Measurements from ENCODE around the gene RXRB. TPM values are rescaled to one million over a fixed set of nuclear protein-coding genes. Genes with fewer than 3 reads are reported as not detected.

The RXRB gene
- total and polyA plus RNA-seq, 2 of the 13 experiments (the other 11 are each of a cell fraction or from before 2014, with no cell fraction given), result 26.7 to 55.7 TPM

- peak within 1 kb of the TSS; percentile 71 for H3K9ac ChIP-seq (ENCODE audit: insufficient read depth, low read depth, low read length)
- in situ Hi-C loops (cut with HindIII; ENCODE audit: extremely low pct_ligation_motif_present, low pct_unique_long_range_greater_than_20kb) (loop anchor here (5.0 to 10.0 kb wide), 3 partner anchors 43 to 210 kb away; partner anchors contain the start of genes CUTA, PHF1 and RGL2), intact Hi-C loops (cut with micrococcal nuclease; ENCODE audit: unreplicated experiment) (no loop called here)
- H3K9me3 ChIP-seq (ENCODE audit: low read length), result no peaks in the 10 kb centered on the region
- peak within 1 kb of the TSS; percentile 60 to 80 (median 74) for H3K4me3 ChIP-seq (replicated peaks in 1 of 3; ENCODE audit: insufficient read depth in 1 of 3, low read depth in 2 of 3, low read length in 3 of 3)
- ChIA-PET POLR2A (interaction anchor here (0.6 to 2.2 kb wide), 11 partner anchors 14 to 337 kb away, joined by 3 to 16 read pairs (median 4); partner anchors contain the start of genes PFDN6, RPS18, VPS52 and WDR46), CTCF (ENCODE audit: low intra/inter-chr PET ratio, low total read pairs) (interaction anchor here (1.4 kb wide), 1 partner anchor 44 kb away, joined by 5 read pairs; no protein-coding TSS in a partner anchor)
- H3K36me3 ChIP-seq (replicated peaks in 1 of 2; ENCODE audit: control insufficient read depth in 1 of 2, insufficient read depth in 2 of 2, low read length in 2 of 2), result peaks cover 10 to 26% of the 10 kb centered on the region in 2 experiments
- ATAC-seq, result peak; percentile 80
- peak; percentile 90 for DNase-seq (ENCODE audit: low spot score)
- peaks cover 68% of the 10 kb centered on the region for H3K4me1 ChIP-seq (ENCODE audit: insufficient read depth, low read length)
- peaks cover 0 to 4% of the 10 kb centered on the region in 2 experiments; a peak in 1 of 5 replicates for H3K27me3 ChIP-seq (ENCODE audit: control insufficient read depth in 1 of 2, insufficient read depth in 2 of 2, low read length in 2 of 2)
- H3K4me2 ChIP-seq (ENCODE audit: low read depth, low read length), result peak within 1 kb of the TSS; percentile 99
- FAIRE-seq, result peak; percentile 68
- no peak within 1 kb of the TSS for H2AFZ ChIP-seq (ENCODE audit: low read length)
- WGBS (ENCODE audit: low lambda C conversion rate), result 17% methylated on average over 43 of the region's 48 CpGs
- H3K79me2 ChIP-seq (ENCODE audit: insufficient read depth, low read length), result peaks cover 43% of the 10 kb centered on the region
- H3K27ac ChIP-seq (ENCODE audit: extremely low read length, insufficient read depth, low read length), result peak within 1 kb of the TSS; percentile 75
- BruUV-seq (replicated peaks), result no TSS peak
- H4K20me1 ChIP-seq (ENCODE audit: insufficient read depth, low read length), result peaks cover 13% of the 10 kb centered on the region; the same call in 1 of the 2 replicates
- no peak for TF ChIP-seq LCORL (IDR thresholded peaks at IDR 0.05)
- peak; percentile 79 for TF ChIP-seq LCORL (CRISPR knock-in tag; IDR thresholded peaks at IDR 0.05)
- TF ChIP-seq ZMYM4 (CRISPR knock-in tag; IDR thresholded peaks at IDR 0.05), result peak; percentile 63; the same call in 1 of the 2 replicates
- no peak for TF ChIP-seq ARID3A (IDR thresholded peaks at IDR 0.05; ENCODE audit: low read depth, low read length)
- TF ChIP-seq ZNF776 (CRISPR knock-in tag; IDR thresholded peaks at IDR 0.05), result no peak
- peak; percentile 48 for TF ChIP-seq ZNF407 (CRISPR knock-in tag; IDR thresholded peaks at IDR 0.05; ENCODE audit: not compliant biosample characterization)
- TF ChIP-seq SETDB1 (CRISPR knock-in tag; IDR thresholded peaks at IDR 0.05; ENCODE audit: borderline replicate concordance), result no peak
- peak; percentile 84; the same call in 1 of the 2 replicates for TF ChIP-seq ZNF713 (CRISPR knock-in tag; IDR thresholded peaks at IDR 0.05)
- TF ChIP-seq XRCC5 (optimal IDR thresholded peaks at IDR 0.05; ENCODE audit: low read length), result peak; percentile 74
- TF ChIP-seq CREB3 (CRISPR knock-in tag; IDR thresholded peaks at IDR 0.05), result no peak
Observed at GRCh38 chr6:33204415-33205190, 4.1 kb upstream of the RXRB start, which contains the start of gene HSD17B8. TSS of gene HSD17B8 (plus strand) at chr6:33204655. CDS start at chr6:33204669, 14 bp downstream.
